K562 (cell line): Measurements from ENCODE around the gene SLC12A9. TPM values are rescaled to one million over a fixed set of nuclear protein-coding genes. Genes with fewer than 3 reads are reported as not detected.
A peak's percentile ranks its signal among the peaks of the same experiment; 100 is the strongest.

Experiments
- ATAC-seq: fragments of 200-7000 bp; cut with Tn5 transposase; 3 replicates; pipeline ENCODE4 v1.9.1; 2020; ENCODE audit warnings: moderate library complexity
- BruUV-seq: library from RNA; stranded (reverse); fragments of 400-500 nt; replicated peaks from 2 replicates; lab custom pipeline; 2021; lab: Mats Ljungman, UMichigan
- CTCF ChIA-PET: fragments of 300-600 bp; formaldehyde crosslinking; extraction: SDS; loops from one replicate; lab custom pipeline; 2021; ENCODE audit warnings: low intra/inter-chr PET ratio; lab: Yijun Ruan, JAX
- POLR2A ChIA-PET: fragments of 300-600, 350-650 bp; sonication (Branson Sonifier 250); formaldehyde crosslinking; extraction: SDS; loops from one replicate; lab custom pipeline; 2021; ENCODE audit warnings: antibody characterized with exemption, inconsistent platforms; lab: Yijun Ruan, JAX
- DNase-seq, 4 experiments: peaks; one replicate each; pipeline versions ENCODE4 v3.0.0 to v3.0.0-alpha.2; 2011 to 2018; ENCODE audit warnings: low spot score in 3 of 4, mixed read lengths in 3 of 4; ENCODE audit errors: extremely low read depth in 1 of 4
- FAIRE-seq: peaks from 2 replicates; lab custom pipeline; 2011; peaks lifted over from hg19 to GRCh38; lab: Jason Lieb, UNC
- H2AFZ ChIP-seq: 2 replicates; pipeline ENCODE4 v1.6.0; 2011; ENCODE audit warnings: low read depth, low read length, control low read depth, inconsistent platforms
- H3K27ac ChIP-seq: fragments of 200-600 bp; 3 replicates; pipeline ENCODE4 v1.8.0; 2011; ENCODE audit warnings: low read depth, mild to moderate bottlenecking, control low read depth, inconsistent platforms, low read length, moderate library complexity, mixed read lengths; ENCODE audit errors: extremely low read depth
- H3K27me3 ChIP-seq, 2 experiments: fragments of 300-600 bp in 1 of 2; 2 replicates in 1 of 2; 3 replicates in 1 of 2; pipeline versions ENCODE4 v1.6.0 to v1.8.0; 2011; ENCODE audit warnings: inconsistent platforms in 2 of 2, low read length in 2 of 2, mild to moderate bottlenecking in 1 of 2, mixed read lengths in 1 of 2, moderate library complexity in 1 of 2; ENCODE audit not compliant: control insufficient read depth in 2 of 2, insufficient read depth in 2 of 2
- H3K36me3 ChIP-seq: fragments of 300-600 bp; 3 replicates; pipeline ENCODE4 v1.8.0; 2011; ENCODE audit warnings: mild to moderate bottlenecking, low read length, inconsistent platforms; ENCODE audit not compliant: control insufficient read depth, insufficient read depth
- H3K4me1 ChIP-seq, 2 experiments: fragments of 200-600 bp in 1 of 2; replicated peaks in 1 of 2; 2 replicates in 1 of 2; 3 replicates in 1 of 2; pipeline versions ENCODE4 v1.5.1 to v1.8.0; 2011; ENCODE audit warnings: inconsistent platforms in 2 of 2, low read length in 2 of 2, mild to moderate bottlenecking in 1 of 2, mixed read lengths in 1 of 2, moderate library complexity in 1 of 2; ENCODE audit not compliant: control insufficient read depth in 2 of 2, insufficient read depth in 2 of 2
- H3K4me2 ChIP-seq: 2 replicates; pipeline ENCODE4 v1.6.1; 2011; ENCODE audit warnings: low read length, control low read depth, inconsistent platforms, mixed read lengths; ENCODE audit not compliant: insufficient read depth
- H3K4me3 ChIP-seq: fragments of 200-600 bp; sonication (generic), shearing (Covaris generic); 2 replicates; pipeline ENCODE4 v1.5.1; 2016; ENCODE audit warnings: control low read depth, inconsistent platforms
- H3K79me2 ChIP-seq: fragments of 200-600 bp; 3 replicates; pipeline ENCODE4 v1.8.0; 2011; ENCODE audit warnings: low read length, inconsistent platforms; ENCODE audit not compliant: control insufficient read depth, insufficient read depth
- H3K9ac ChIP-seq, 2 experiments: 2 replicates each; pipeline versions ENCODE4 v1.6.0 to v1.6.1; 2011; ENCODE audit warnings: low read depth in 2 of 2, low read length in 2 of 2, control low read depth in 1 of 2, inconsistent platforms in 1 of 2, mild to moderate bottlenecking in 1 of 2, mixed read lengths in 1 of 2; ENCODE audit not compliant: insufficient read depth in 1 of 2
- H3K9me1 ChIP-seq: one replicate; pipeline ENCODE4 v1.6.0; 2011; ENCODE audit warnings: inconsistent platforms, mild to moderate bottlenecking, low read length, moderate library complexity; ENCODE audit not compliant: control insufficient read depth, insufficient read depth
- H3K9me3 ChIP-seq: replicated peaks from 2 replicates; pipeline ENCODE4 v1.5.1; 2011; ENCODE audit warnings: low read depth, low read length, inconsistent platforms; ENCODE audit not compliant: control insufficient read depth, insufficient read depth
- H4K20me1 ChIP-seq: replicated peaks from 2 replicates; pipeline ENCODE4 v1.6.1; 2011; ENCODE audit warnings: low read length, inconsistent platforms, mixed read lengths; ENCODE audit not compliant: control insufficient read depth, insufficient read depth
- ASH1L ChIP-seq: fragments of 450-650 bp; IDR thresholded peaks from 2 replicates; pipeline ENCODE4 v1.6.1; 2018; ENCODE audit warnings: borderline replicate concordance, mild to moderate bottlenecking, low read depth; ENCODE audit not compliant: partially characterized antibody
- ATF1 ChIP-seq, 2 experiments: fragments of 450-650 bp in 1 of 2; IDR thresholded peaks; 2 replicates each; pipeline ENCODE4 v1.6.1; 2016; ENCODE audit warnings: missing compliant biosample characterization in 1 of 2, missing genetic modification characterization in 1 of 2
- HDAC1 ChIP-seq, 2 experiments: fragments of 450-650 bp; IDR thresholded peaks; 2 replicates each; pipeline ENCODE4 v1.6.1; 2016 to 2017; ENCODE audit warnings: inconsistent platforms in 1 of 2, mild to moderate bottlenecking in 1 of 2, moderate library complexity in 1 of 2
- MECOM ChIP-seq: fragments of 250-450 bp; sonication (Bioruptor Pico); IDR thresholded peaks from 2 replicates; pipeline ENCODE4 v1.8.0; 2022; ENCODE audit warnings: inconsistent platforms
- MITF ChIP-seq: IDR thresholded peaks from 2 replicates; pipeline ENCODE4 v1.6.1; 2014; ENCODE audit warnings: antibody characterized with exemption
- MNT ChIP-seq, 2 experiments: fragments of 450-650 bp; conservative IDR thresholded peaks; 2 replicates each; pipeline ENCODE4 v1.6.1; 2017; ENCODE audit warnings: mild to moderate bottlenecking in 2 of 2, moderate library complexity in 2 of 2
- NFE2L1 ChIP-seq: fragments of 450-650 bp; IDR thresholded peaks from 2 replicates; pipeline ENCODE4 v1.6.1; 2016; ENCODE audit warnings: missing genetic modification characterization, low read depth, mild to moderate bottlenecking, missing compliant biosample characterization, moderate library complexity, borderline replicate concordance
- NR2C1 ChIP-seq, 2 experiments: fragments of 450-650 bp; IDR thresholded peaks; 2 replicates each; pipeline ENCODE4 v1.6.1; 2017; ENCODE audit warnings: mild to moderate bottlenecking in 2 of 2, antibody characterized with exemption in 1 of 2, inconsistent platforms in 1 of 2, missing compliant biosample characterization in 1 of 2, missing genetic modification characterization in 1 of 2
- SMAD1 ChIP-seq: fragments of 150-350 bp; IDR thresholded peaks from 2 replicates; pipeline ENCODE4 v1.6.1; 2014; ENCODE audit warnings: low read length, low read depth; ENCODE audit not compliant: partially characterized antibody
- SMARCA5 ChIP-seq: fragments of 450-650 bp; IDR thresholded peaks from 2 replicates; pipeline ENCODE4 v1.6.1; 2016
- TAF1 ChIP-seq: IDR thresholded peaks from 2 replicates; pipeline ENCODE4 v1.6.1; 2011; ENCODE audit warnings: mild to moderate bottlenecking, low read length, moderate library complexity; ENCODE audit not compliant: insufficient read depth, control insufficient read depth, severe bottlenecking; ENCODE audit errors: extremely low read depth
- ZNF212 ChIP-seq: fragments of 450-650 bp; formaldehyde crosslinking; IDR thresholded peaks from 2 replicates; pipeline ENCODE4 v1.4.0; 2020; ENCODE audit warnings: mild to moderate bottlenecking
- ZNF274 ChIP-seq: IDR thresholded peaks from 2 replicates; pipeline ENCODE4 v1.6.1; 2011; ENCODE audit warnings: low read depth, mild to moderate bottlenecking, low read length, moderate library complexity, borderline replicate concordance
- ZNF639 ChIP-seq, 2 experiments: fragments of 200-800 bp in 1 of 2; sonication (Bioruptor generic) in 1 of 2; sonication (generic) in 1 of 2; formaldehyde crosslinking in 1 of 2; IDR thresholded peaks in 1 of 2; conservative IDR thresholded peaks in 1 of 2; 2 replicates each; pipeline versions ENCODE4 v1.5.0 to v1.6.1; 2016 to 2020; ENCODE audit warnings: missing compliant biosample characterization in 1 of 2, missing genetic modification characterization in 1 of 2, missing genetic modification reagents in 1 of 2
- WGBS: fragments of 100-300 bp; shearing (Covaris generic); methylation state at CpG from one replicate; pipeline ENCODE4 v1.1.6; 2016; ENCODE audit warnings: low coverage, mixed read lengths; ENCODE audit not compliant: insufficient coverage; ENCODE audit errors: missing lambda C conversion rate; 5-methylcytosine and 5-hydroxymethylcytosine counted together
- in situ Hi-C: fragments of 300-500 bp; cut with MboI; formaldehyde crosslinking; loops from 4 replicates; pipeline ENCODE4 v1.15.0; 2018; ENCODE audit warnings: inconsistent platforms, mixed read lengths
- intact Hi-C: fragments of 100-400 bp; cut with micrococcal nuclease; formaldehyde crosslinking; loops from 2 replicates; pipeline ENCODE4 v1.14.2; 2022
- polyA plus RNA-seq, 8 experiments: library from polyadenylated mRNA; depleted of rRNA in 4 of 8; stranded (reverse) in 5 of 8; unstranded in 3 of 8; fragments of >200 nt; fragmentation: Nextera tagmentation in 2 of 8; fragmentation: Illumina TruSeq in 1 of 8; extraction: Ambion mirVana in 2 of 8; extraction: Trizol in 1 of 8; gene quantifications; 2 replicates each; pipeline versions ENCODE4 v1.2.1 to v1.2.3, GENCODE V29; 2011 to 2014; ENCODE audit warnings: inconsistent platforms in 1 of 8, missing spikeins in 1 of 8
- total RNA-seq, 7 experiments: library from RNA; depleted of rRNA in 6 of 7; stranded (reverse); fragments of >200 nt in 6 of 7; fragmentation: Illumina TruSeq in 2 of 7; extraction: Trizol in 2 of 7; gene quantifications; 2 replicates each; pipeline versions ENCODE4 v1.2.1 to v1.2.3, GENCODE V29; 2011 to 2021; ENCODE audit warnings: low replicate concordance in 1 of 7

Gene SLC12A9
- total and polyA plus RNA-seq, 9 of the 15 experiments (the other 6 are each of a cell fraction or from before 2014, with no cell fraction given): 0.06 to 20.2 (median 10.7) TPM

GRCh38 chr7:100827330-100828226, 24.9 kb upstream of the SLC12A9 start, which contains the start of gene EPHB4:
EPHB4 (minus strand) TSS chr7:100827523; CDS start chr7:100827030, 493 bp downstream.
- H2AFZ ChIP-seq: peak within 1 kb of the TSS; percentile 87
- DNase-seq: peak; percentile 89 to 97 (median 91)
- TSS peak; percentile 81 for BruUV-seq
- TF ChIP-seq MITF (no peak), MECOM (no peak), NR2C1 (IDR thresholded peaks at IDR 0.05) (peak; percentile 10; the same call in 1 of the 2 replicates), NR2C1 (tag; IDR thresholded peaks at IDR 0.05) (no peak), NFE2L1 (tag) (no peak), ZNF274 (no peak), SMAD1 (no peak), ZNF212 (CRISPR knock-in tag) (0 out of 2 replicates have a peak, but pooled peaks have one; percentile 38), MNT (conservative IDR thresholded peaks at IDR 0.05) (peak; percentile 77 to 86; a peak in 3 of 4 replicates), TAF1 (peak; percentile 34), ATF1 (CRISPR knock-in tag; IDR thresholded peaks at IDR 0.05) (no peak), ATF1 (tag; IDR thresholded peaks at IDR 0.05) (peak; percentile 79), HDAC1 (IDR thresholded peaks at IDR 0.05) (peak in 1 of 2 experiments; percentile 84; a peak in 2 of 4 replicates), ASH1L (no peak), SMARCA5 (no peak), ZNF639 (CRISPR knock-in tag; conservative IDR thresholded peaks at IDR 0.05 in 1 of 2, IDR thresholded peaks at IDR 0.05 in 1 of 2) (no peak; a peak in 2 of 4 replicates)

More at GRCh38 chr7:100827330-100828226, 24.9 kb upstream of the SLC12A9 start, which contains the start of gene EPHB4:
- H3K36me3 ChIP-seq: peaks cover 22% of the 10 kb centered on the region; the same call in 2 of the 3 replicates
- H3K79me2 ChIP-seq: peaks cover 55% of the 10 kb centered on the region
- peak; percentile 72 for ATAC-seq
- peaks cover 9% of the 10 kb centered on the region; the same call in 1 of the 2 replicates for H4K20me1 ChIP-seq
- H3K27me3 ChIP-seq: no peaks in the 10 kb centered on the region
- POLR2A ChIA-PET: interaction anchor here (0.6 to 1.4 kb wide), 12 partner anchors 9 to 355 kb away, joined by 3 to 5 read pairs (median 3); partner anchors contain the start of genes SLC12A9 and SRRT
- H3K9me3 ChIP-seq: no peaks in the 10 kb centered on the region
- FAIRE-seq: peak; percentile 67
- H3K9me1 ChIP-seq: peaks cover 4% of the 10 kb centered on the region
- H3K9ac ChIP-seq: peak within 1 kb of the TSS; percentile 61 to 88
- intact Hi-C loops: loop anchor here (1.0 kb wide), 1 partner anchor 25 kb away; the partner anchor contains the start of gene SLC12A9
- H3K4me3 ChIP-seq: peak within 1 kb of the TSS; percentile 71
- WGBS: 1% methylated on average over 35 of the region's 80 CpGs
- CTCF ChIA-PET: interaction anchor here (0.6 to 1.0 kb wide), 3 partner anchors 28 to 231 kb away, joined by 3 to 10 read pairs (median 3); no protein-coding TSS in a partner anchor
- in situ Hi-C loops: no loop called here
- H3K4me1 ChIP-seq: peaks cover 17 to 61% of the 10 kb centered on the region in 2 experiments; a peak in 4 of 5 replicates
- H3K4me2 ChIP-seq: peak within 1 kb of the TSS; percentile 98
- peak within 1 kb of the TSS; percentile 60 for H3K27ac ChIP-seq
